ENCODE measurements around the gene MPP1.
"Not testable (repeated sequence)": the region's sequence is repeated elsewhere in the genome, so short reads cannot be mapped to it uniquely, and the experiment has no call there.

Gene MPP1

DNA sequence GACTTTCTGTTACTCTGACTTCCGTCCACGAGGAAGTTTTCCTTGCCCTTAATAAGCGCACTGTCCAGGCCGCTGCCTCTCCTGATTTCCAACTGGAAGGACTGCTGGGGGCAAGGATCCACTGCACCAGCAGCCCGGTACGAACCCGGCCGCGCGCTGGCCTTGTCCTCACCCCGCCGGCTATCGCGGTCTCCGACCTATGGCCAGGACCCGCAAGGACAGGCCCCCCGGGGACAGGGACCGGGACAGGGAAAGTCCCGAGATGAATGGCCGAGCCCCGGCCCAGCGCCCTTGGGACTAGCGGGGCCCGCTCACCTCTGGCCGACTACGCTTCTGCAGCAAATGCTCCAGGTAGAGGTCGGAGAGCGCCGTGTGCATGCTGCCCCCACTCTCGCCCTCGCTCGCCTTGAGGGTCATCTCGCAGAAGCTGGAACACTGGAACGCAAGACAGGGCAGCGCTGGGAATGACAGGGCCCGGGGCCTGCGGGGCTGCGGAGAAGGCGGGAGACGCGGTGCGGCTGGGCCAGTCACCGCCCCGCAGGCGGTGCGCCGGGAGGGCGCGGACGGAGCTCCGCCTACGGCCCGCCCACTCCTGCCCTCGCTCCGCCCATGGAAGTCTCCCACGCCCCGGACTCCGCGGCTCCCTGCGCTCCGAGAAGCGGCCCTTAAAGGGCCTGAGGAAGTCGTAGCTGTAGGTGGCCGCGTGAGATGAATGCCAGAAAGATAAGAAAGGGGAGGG, at the start of gene MPP1:
TSS of gene MPP1 (minus strand) at position 529 of the 739 bp plus-strand sequence. CDS start at position 417, 112 bp downstream.
- no peak for DNase-seq

DNA sequence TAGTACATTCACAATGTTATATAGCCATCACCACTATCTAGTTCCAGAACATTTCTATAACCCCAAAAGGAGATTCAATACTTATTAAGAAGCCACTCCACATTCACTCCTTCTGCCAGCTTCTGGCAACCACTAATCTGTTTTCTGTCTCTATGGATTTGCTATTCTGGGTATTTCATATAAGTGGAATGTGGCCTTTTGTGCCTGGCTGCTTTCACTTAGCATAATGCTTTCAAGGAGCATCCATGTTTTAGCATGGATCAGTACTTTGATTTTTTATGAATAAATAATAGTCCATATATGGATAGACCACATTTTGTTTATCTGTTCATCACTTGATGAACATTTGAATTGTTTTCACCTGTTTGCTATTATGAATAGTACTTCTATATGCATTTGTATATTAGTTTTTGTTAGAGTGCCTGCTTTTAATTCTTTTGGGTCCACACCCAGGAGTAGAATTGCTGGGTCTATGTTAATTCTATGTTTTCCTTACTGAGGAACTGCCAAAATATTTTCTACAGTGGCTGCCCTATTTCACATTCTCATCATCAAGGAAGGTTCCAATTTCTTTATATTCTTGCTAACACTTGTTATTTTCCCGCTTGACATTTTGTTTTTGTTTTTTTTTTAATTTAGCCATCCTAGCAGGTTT, 45.8 kb upstream of the MPP1 start:
- no peak for DNase-seq

DNA sequence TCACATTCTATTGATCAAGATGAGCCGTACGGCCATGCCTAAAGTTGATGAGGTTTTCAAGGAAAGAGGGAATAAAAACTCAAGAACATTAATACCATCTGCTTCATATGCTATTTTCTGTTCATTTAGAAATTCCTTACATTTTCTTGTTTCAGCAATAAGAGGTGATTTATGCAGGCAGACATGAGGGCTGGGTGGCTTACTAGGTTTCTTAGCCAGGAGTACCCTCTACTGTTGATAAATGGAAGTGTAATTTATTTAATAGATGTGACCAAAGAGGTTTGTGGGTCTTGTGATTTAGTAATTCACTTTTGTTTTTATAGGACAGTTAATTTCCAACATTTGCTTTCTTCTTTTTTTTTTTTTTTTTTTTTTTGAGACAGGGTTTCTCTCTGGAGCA, 35.6 kb upstream of the MPP1 start:
- no peak for DNase-seq

DNA sequence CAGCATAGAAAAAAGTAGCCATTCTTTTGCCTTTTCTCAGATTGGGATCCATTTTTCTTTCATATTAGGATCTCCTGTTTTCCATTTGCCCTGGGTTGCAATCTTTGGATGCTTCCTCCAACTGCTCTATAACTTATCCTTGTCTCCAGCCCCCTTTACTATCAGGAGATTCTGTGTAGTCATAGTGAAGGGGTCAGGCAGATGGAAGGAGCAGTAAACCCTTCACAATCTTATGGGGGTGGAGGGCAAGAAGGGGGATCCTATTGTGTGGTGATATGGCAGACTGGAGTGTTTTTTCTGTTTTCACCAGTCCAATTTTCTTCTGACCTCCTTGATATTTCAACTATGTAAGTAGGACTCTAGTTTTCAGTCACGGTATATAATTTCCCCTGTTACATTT, 30.9 kb upstream of the MPP1 start:
- no peak for DNase-seq

DNA sequence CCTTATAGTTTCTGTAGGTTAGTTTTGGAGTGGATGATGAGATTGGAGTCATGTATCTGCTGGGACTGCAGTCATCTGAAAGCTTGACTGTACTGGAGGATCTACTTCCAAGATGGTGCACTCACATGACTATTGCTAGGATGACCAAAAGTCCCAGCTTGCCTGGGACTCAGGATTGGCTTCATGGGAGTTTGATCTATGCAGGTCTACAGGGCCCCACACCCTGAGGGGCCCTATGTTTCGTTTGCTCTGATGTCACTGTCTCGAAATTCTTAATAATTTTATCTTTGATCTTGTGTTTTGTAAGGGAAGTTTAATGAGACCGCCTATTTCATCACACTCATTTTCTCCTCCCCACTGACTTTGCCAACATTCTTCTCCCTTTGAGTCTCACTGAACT, 29.3 kb upstream of the MPP1 start, which contains the start of gene SMIM9:
TSS of gene SMIM9 (minus strand) at position 101 of the 400 bp plus-strand sequence. CDS start 3,806 bp downstream, outside the sequence.
- DNase-seq: no peak

DNA sequence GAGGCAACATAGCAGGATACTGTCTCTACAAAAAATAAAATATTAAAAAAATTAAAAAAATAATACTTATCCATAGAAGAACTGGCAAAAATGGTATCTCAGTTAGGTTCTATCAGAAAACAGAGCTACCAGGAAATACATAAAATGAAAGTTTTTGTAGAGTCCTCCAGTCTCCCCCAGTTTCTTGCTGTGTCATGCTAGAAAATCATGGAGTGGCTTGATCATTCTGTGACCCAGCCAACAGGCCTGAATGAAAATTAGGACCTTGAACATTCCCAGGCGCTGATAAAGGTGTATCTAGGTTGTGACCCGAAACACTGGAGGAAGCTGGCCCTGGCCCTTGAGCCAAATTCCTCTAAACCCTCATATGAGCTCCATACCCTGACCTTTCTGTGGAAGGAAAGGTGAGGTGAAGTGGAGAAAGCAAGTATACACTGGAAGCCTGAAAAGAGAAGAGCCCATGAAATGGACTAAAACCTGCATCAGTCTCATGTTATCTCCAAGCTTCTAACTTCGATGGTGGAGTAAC, 28.5 kb upstream of the MPP1 start:
- DNase-seq: no peak

DNA sequence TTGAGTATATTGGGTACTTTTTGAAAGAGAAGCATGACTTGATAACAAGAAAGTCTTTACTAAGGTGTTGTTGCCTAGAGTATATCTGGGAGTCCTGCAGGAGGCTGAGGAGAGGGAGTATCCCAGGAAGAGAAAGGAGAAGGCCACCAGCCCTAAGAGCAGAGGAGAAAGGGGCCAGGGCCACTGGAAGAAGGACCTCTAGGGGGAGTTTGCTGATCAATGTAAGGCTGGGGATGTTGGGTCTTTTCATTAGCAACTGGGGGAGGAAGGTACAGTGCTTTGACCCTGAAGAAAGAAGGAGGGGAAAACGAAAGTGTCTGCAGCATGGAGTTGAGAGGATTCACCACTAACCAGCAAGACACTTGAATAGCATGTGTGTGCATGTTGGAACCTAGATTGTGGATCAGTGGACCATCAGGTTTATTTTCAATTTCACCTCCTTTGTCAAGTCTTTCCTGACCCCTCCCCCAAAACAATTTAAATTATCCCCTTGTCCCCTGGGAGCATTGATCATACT, 24.7 kb upstream of the MPP1 start:
- no peak for DNase-seq

DNA sequence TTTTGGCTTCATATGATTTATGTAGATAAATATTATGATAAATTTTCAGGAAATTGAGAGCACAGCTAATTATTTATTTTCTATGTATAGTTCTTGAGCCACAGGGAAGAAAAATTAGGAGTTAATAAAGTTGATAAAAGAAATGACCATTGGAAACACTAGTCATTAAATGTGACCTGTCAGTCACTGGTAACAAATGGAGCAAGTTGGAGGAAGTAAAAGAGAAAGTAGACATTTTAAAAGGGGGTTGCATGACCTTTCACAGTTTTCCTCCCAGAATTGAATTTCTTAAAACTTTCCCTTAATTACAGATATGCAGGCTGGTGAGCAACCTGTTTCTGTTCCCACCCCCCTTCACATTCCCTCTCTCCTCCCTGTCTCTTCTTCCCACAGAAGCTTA, 23.8 kb upstream of the MPP1 start:
- no peak for DNase-seq

DNA sequence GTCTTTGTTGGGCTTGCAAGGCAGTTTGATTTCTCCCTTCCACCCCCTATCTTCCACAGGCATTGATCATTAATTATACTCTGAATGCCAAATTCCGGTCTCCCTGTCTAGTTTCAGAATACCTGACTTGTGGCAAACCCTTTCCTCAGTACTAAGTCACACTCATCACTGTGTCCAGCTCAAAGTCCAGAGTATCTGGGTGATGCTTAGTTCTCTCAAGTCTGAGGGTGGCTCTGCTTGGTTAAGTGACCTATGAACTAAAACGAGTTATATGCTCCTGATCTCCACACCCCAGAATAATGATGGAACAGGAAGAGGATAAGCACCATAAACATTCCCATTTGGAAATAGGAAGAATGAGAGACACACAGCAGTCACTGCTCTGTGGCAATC, 22.7 kb upstream of the MPP1 start:
- no peak for DNase-seq

DNA sequence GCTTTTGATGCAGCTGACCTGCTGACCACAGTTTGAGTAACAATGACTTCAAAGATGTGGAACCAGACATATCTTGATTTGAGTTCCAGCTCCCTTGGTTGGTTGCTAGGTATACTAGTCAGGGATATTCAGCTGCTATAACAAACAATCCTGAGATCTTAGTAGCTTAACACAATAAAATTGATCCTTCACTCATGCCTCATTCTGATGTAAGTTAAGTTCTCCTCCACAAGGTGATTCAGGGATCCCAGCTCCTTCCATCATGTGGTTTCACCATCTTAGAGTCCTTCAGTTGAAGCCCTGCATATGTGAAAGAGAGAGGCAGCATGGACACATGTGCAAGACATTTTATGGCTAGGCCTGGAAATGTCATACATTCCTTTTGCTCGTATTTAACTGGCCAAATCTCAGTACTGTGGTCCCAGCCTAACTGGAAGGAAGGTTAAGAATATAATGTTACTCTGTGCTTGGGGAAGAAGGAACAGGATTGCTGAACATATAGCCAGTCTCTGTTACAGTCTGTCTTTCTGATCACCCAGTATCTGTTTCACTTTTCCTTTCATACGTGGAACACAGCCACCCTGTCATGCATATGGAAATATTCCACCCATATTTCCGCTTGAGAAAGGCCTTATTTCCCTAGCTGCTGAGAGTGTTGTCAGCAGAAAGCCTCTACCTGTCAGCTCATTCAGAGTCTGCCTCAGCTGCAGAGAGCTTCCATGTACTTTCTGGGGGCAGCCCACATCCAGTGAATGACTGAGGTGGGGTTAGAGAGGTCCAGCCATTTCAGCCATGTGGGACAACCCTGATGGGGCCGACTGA, 22.1 kb upstream of the MPP1 start:
- no peak for DNase-seq

DNA sequence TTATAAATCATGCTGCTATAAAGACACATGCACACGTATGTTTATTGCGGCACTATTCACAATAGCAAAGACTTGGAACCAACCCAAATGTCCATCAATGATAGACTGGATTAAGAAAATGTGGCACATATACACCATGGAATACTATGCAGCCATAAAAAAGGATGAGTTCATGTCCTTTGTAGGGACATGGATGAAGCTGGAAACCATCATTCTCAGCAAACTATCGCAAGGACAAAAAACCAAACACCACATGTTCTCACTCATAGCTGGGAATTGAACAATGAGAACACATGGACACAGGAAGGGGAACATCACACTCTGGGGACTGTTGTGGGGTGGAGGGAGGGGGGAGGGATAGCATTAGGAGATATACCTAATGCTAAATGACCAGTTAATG, 20.3 kb upstream of the MPP1 start:
- DNase-seq: not testable (repeated sequence)

DNA sequence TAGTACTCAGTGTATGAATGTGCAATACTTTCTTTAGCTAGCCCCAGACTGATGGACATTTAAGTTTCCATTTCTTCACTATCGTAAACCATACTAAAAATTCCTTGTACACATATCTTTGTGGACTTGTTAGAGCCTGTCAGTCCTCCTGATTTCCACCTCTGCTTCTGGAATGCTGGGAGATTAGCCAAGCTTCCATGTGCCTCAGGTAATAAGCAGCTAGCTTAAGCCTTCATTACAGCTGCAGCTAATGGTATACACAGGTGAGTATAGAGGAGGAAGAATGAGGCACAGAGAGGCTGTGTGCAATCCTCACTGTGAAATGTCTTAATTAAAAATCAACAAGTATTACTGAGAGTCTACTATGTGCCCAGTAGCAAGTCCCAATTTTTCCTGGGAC, 19.4 kb upstream of the MPP1 start:
- no peak for DNase-seq

DNA sequence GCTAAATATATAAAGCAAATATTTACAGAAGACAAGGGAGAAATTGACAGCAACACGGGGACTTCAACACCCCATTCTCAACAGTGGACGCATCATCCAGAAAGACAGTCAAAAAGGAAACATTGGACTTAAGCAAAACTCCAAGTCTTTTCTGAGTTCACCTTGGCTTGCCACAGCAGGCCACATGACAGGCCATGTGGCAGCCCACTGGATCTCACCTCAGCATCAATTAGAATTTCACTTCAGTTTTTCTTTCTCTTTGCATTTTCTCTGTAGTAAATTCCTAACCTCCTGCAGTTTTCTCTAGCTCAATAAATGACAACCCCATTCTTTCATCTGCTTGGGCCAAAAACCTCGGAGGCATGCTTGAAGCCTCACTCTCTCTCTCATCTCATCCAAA, 16.7 kb upstream of the MPP1 start:
- DNase-seq: no peak

DNA sequence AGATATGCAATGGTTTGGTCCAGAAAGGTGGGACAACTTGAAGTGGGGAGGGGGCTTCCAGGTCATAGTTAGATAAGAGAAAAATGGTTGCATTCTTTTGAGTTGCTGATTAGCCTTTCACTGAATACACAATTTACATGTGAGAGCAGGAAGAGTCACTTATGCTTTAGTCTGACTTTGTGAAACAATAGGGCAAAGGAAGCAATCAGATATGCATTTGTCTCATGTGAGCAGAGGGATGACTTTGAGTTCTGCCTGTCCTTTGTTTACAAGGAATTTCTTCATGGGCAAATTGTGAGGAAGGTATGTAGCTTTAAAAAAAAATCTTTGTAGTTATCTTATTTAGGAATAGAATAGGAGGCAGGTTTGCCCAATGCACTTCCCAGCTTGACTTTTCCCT, 16.2 kb upstream of the MPP1 start:
- DNase-seq: no peak

DNA sequence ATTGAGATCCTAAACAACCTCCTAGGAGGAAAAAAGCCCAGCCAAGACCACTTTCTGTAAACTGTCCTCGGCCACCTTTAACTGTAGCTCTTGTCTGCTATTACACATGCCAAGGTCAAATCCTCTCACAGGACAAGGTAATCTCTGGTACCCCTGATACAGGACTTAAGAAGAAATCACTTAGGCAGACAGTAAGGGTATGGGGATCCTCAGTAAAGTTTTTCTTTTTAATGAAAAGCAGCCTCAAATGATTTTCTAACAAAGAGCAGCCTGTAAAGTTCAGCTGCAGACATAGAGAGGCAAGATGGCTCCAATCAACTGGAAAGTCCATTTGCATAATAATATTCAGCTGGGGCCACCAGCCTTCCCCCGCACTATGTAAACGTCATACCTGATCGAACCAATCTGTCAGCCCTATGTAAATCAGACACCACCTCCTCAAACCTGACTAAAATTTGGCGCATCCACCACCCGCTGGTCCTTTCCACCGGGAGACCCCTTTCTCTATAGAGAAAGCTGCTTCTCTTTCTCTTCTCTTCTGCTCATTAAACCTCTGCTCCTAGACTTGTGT, 14.6 kb upstream of the MPP1 start:
- DNase-seq: no peak

DNA sequence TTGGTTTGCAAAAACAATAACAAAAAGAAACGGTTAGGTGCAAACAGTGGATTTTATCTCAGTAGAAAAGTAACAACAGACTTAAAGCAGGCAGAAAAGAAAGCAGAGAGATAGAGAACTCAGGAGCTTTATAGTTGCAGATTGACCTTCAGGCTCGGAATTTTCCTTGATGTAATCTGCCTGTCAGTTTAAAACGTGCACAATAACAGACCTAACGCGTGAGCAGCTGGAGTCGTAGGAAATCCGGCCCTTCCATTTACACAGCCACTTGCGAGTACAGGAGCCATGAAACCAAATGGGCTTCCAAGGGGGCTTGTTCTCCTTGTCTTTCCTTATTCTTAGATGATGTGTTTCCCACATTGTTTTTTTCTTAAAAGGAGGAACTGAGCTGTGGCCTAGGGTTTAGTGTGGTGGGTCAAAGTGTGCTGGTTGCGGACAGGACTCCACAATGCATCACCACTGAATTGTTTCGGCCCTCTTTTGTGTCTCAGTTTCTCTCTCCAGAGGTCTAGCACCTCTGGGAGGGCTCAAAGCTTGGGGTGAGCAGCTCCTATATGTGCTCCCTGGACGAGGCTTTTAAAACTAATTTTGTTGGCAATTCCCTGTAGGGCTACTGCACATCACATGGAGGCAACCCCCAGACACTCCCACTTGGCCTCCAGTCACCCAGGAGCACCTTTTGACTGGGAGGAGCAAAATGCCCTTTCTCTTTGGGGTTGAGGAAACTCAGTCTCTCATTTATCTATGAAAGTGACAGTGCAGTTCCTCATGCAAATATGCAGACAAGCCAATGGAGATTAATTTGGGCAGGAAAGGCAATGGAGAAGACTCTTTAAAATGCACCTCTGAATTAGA, 13.9 kb upstream of the MPP1 start:
- no peak for DNase-seq

DNA sequence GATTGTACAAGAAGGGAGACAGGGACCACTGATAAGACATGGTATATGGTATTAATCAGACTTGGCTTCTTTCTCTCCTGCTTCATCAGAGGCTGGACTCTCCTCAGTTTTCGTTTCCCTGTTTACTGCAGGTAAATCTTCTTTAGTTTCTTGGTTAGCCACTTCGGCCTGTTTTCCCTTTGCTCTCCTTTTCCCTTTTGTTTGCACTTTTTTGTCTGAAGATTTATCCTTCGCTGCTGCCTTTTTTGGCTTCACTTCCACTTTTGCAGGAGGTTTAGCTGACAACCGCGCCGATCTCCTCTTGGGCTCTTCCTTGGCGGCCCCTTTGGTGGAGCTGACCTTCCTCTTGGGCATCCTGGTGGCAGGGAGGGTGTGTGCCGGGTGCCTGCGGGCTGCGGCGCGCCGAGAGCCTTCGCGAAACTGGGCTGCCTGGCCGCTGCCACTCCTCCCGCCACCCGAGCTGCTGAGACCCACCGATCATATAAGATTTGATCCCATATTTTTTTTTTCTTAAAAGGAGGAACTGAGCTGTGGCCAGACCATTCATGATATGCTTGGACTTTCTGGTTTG, 11.8 kb upstream of the MPP1 start:
- not testable (repeated sequence) for DNase-seq

DNA sequence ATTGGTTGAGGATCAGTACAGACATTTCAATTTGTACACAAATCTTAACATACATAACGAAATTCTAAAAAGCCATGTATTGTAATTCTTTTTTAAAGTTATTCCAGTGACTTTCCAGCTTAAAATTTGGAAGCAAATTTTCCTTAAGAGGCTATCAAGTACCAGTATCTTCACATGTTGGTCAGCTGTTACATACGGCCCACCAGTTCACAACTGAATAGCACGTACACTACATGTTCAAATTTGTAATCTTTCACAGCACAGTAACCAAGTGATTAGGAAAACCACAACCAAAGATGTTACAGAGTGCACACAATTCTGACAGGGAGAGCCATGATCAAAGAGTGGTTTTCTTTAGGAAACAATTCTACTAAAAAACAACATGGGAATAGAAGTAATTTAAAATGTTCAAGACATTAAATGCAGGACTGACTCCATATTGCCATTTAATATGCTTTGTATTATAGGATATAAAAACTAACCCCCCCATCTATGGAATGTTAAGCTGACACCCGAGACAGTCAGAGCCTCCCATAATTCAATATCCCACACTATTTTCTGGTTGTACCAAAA, 11.1 kb upstream of the MPP1 start:
- DNase-seq: not testable (repeated sequence)

DNA sequence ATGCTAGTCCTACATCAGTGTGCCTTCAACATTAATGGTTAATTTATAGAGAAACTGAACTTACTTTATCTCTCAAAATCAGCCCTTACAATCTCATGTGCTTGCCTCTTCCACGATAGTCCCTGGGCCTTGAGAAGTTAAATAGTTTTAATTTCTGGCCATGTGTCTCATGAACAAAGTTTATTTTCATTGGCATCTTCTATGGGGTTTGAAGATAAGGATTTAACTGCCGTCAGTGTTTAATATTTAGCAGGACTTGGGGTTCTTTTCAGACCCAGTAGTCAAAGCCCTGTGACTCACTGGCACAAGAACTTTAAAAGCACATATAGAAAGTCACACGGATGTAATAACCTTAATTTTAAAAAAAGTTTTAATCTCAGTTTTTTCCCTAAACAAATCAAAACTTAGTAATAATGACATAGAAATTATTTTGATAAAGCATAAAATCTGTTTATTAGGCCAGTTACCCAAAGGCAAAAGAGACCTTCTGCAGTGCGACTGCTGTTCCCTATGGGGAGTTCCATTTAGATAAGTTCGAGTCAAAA, 10.1 kb upstream of the MPP1 start:
- no peak for DNase-seq

DNA sequence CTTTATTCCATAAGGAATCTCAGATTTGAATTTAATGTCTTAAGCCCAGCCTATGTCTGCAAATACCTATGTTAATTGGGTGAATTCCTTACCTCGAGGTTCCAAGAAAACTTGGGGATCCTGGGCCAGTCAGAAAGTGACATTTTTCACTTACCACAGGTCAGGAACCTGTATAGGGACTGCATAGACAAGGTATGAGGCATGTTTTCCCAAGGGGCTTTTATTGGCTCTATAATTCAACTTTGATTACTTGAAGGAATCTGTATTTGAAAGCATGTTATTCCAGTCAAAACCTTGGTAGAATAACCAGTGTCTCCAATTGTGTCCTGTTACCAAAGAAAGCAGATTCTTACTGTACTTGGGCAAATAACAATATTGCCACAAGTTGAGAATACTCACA, 8.5 kb upstream of the MPP1 start:
- DNase-seq: no peak
